ENCODE data around the gene KTN1. TPM values are rescaled to one million over a fixed set of nuclear protein-coding genes. Genes with fewer than 3 reads are reported as not detected.

Gene KTN1
- polyA plus RNA-seq, 2 donors = 45.8 to 63.1 TPM

DNA sequence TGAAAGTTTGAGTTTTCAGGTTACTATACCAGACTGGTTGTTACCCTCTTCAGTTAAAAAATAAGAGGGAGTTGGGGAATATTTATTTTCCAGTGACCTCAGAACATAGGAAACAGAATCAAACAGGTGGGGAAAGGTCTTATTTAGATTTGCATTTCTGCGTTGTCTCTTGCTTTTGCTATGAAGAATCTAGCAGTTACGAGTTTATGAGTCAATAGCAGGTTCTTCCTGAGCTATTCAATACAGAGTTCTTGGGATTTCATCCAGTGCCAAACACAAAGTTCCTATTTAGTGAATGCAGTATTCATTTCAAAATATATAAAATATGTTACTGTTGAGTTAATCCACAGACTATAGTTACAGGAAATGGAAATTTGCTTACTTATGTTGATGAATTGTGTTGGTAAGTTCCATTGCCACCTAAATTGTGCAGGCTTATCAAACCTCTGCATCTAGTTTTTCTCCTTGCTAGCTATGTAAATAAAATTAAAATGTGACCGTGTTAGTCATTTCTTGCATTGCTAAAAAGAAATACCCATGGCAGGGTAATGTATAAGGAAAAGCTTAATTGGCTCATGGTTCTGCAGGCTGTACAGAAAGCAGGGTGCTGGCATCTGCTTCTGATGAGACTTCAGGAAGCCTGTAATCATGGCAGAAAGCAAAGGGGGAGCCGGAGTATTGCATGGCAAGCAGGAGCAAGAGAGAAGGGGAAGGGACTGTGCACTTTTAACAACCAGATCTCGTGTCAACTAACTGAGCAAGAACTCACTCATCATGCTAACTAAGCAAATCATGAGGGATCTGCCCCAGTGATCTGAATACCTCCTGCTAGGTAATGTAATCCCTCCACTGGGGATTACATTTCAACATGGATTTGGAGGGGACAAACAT lies 110.2 kb downstream of the KTN1 start:
- Histone ChIP-seq H3K27ac (ENCODE audit: low read depth in 2 of 2, low read length in 1 of 2) (no peak overlapping the region), H3K27me3 (ENCODE audit: control insufficient read depth in 1 of 2, insufficient read depth in 2 of 2, low read length in 2 of 2) (no peaks in the 10 kb centered on the region), H3K4me3 (ENCODE audit: low read depth in 1 of 2, low read length in 2 of 2) (no peak overlapping the region), H3K36me3 (ENCODE audit: control insufficient read depth in 2 of 2, insufficient read depth in 2 of 2, low read length in 1 of 2) (peaks cover 4 to 6% of the 10 kb centered on the region in 2 donors), H3K4me1 (ENCODE audit: control insufficient read depth in 2 of 2, insufficient read depth in 2 of 2, low read length in 1 of 2) (no peaks in the 10 kb centered on the region), H3K9me3 (ENCODE audit: control insufficient read depth in 2 of 2, insufficient read depth in 1 of 2, low read depth in 1 of 2, low read length in 1 of 2) (no peaks in the 10 kb centered on the region)
- 78 to 86% methylated on average over 5 of the region's 5 CpGs for WGBS, 2 donors

DNA sequence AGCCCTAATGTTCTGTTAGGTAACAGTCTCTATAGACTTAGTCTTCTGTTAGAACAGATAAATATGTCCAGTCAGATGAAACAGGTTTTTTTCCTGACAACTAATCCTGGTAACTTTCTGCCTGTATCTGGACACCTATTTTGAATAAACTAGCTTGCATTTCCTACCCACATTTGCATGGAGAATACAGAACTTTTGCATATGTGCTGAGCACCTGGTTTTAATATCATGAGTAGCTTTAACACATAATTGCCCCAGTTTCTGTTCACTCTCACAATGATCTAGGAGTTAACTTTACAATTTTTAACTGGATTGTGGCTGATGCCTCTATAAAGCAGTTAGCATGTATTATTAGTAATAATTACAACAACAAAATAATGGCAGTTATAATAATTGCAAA lies 111.7 kb downstream of the KTN1 start:
- Histone ChIP-seq H3K36me3 (ENCODE audit: control insufficient read depth in 2 of 2, insufficient read depth in 2 of 2, low read length in 1 of 2) (peaks cover 2% of the 10 kb centered on the region in 2 donors), H3K4me1 (ENCODE audit: control insufficient read depth in 2 of 2, insufficient read depth in 2 of 2, low read length in 1 of 2) (no peaks in the 10 kb centered on the region), H3K4me3 (ENCODE audit: low read depth in 1 of 2, low read length in 2 of 2) (no peak overlapping the region), H3K9me3 (ENCODE audit: control insufficient read depth in 2 of 2, insufficient read depth in 1 of 2, low read depth in 1 of 2, low read length in 1 of 2) (no peaks in the 10 kb centered on the region), H3K27me3 (ENCODE audit: control insufficient read depth in 1 of 2, insufficient read depth in 2 of 2, low read length in 2 of 2) (no peaks in the 10 kb centered on the region), H3K27ac (ENCODE audit: low read depth in 2 of 2, low read length in 1 of 2) (no peak overlapping the region)

DNA sequence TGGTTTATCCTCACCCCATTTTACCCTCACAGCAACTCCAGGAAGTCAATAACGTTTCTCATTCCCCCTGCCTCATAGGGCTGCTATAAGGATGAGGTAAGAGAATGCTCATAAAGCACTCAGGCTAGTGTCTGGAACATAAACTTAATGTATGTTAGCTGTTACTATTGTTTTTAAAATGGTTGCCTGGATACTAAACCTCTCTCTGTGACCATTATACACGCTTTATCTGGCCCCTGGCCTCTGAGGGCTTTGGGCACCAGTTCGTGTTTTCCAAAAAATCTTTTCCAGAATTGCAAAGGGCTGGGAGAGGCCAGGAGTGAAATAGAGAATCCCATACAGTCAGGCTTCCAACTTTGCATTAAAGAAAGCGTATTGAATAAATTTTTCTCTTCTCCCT lies 113.9 kb downstream of the KTN1 start:
- Histone ChIP-seq H3K4me1 (ENCODE audit: control insufficient read depth in 2 of 2, insufficient read depth in 2 of 2, low read length in 1 of 2) (no peaks in the 10 kb centered on the region), H3K4me3 (ENCODE audit: low read depth in 1 of 2, low read length in 2 of 2) (no peak overlapping the region), H3K36me3 (ENCODE audit: control insufficient read depth in 2 of 2, insufficient read depth in 2 of 2, low read length in 1 of 2) (no peaks in the 10 kb centered on the region), H3K27me3 (ENCODE audit: control insufficient read depth in 1 of 2, insufficient read depth in 2 of 2, low read length in 2 of 2) (no peaks in the 10 kb centered on the region), H3K9me3 (ENCODE audit: control insufficient read depth in 2 of 2, insufficient read depth in 1 of 2, low read depth in 1 of 2, low read length in 1 of 2) (no peaks in the 10 kb centered on the region), H3K27ac (ENCODE audit: low read depth in 2 of 2, low read length in 1 of 2) (no peak overlapping the region)
- WGBS, 2 donors = 72 to 78% methylated on average over 4 of the region's 4 CpGs

- H3K27ac ChIP-seq (ENCODE audit: low read depth in 2 of 2, low read length in 1 of 2) = no peak overlapping the region
- no peaks in the 10 kb centered on the region for H3K9me3 ChIP-seq (ENCODE audit: control insufficient read depth in 2 of 2, insufficient read depth in 1 of 2, low read depth in 1 of 2, low read length in 1 of 2)
- no peaks in the 10 kb centered on the region for H3K36me3 ChIP-seq (ENCODE audit: control insufficient read depth in 2 of 2, insufficient read depth in 2 of 2, low read length in 1 of 2)
- 81 to 91% methylated on average over 5 of the region's 5 CpGs for WGBS, 2 donors
- H3K4me3 ChIP-seq (ENCODE audit: low read depth in 1 of 2, low read length in 2 of 2) = no peak overlapping the region
- no peaks in the 10 kb centered on the region for H3K4me1 ChIP-seq (ENCODE audit: control insufficient read depth in 2 of 2, insufficient read depth in 2 of 2, low read length in 1 of 2)
- no peaks in the 10 kb centered on the region for H3K27me3 ChIP-seq (ENCODE audit: control insufficient read depth in 1 of 2, insufficient read depth in 2 of 2, low read length in 2 of 2)
These were observed 117.4 kb downstream of the KTN1 start for GRCh38 chr14:55697414-55697861.

GRCh38 chr14:55698051-55698450 lies 118.0 kb downstream of the KTN1 start:
- H3K36me3 ChIP-seq (ENCODE audit: control insufficient read depth in 2 of 2, insufficient read depth in 2 of 2, low read length in 1 of 2) = no peaks in the 10 kb centered on the region
- no peaks in the 10 kb centered on the region for H3K27me3 ChIP-seq (ENCODE audit: control insufficient read depth in 1 of 2, insufficient read depth in 2 of 2, low read length in 2 of 2)
- no peak overlapping the region for H3K4me3 ChIP-seq (ENCODE audit: low read depth in 1 of 2, low read length in 2 of 2)
- H3K27ac ChIP-seq (ENCODE audit: low read depth in 2 of 2, low read length in 1 of 2) = no peak overlapping the region
- no peaks in the 10 kb centered on the region for H3K9me3 ChIP-seq (ENCODE audit: control insufficient read depth in 2 of 2, insufficient read depth in 1 of 2, low read depth in 1 of 2, low read length in 1 of 2)
- no peaks in the 10 kb centered on the region for H3K4me1 ChIP-seq (ENCODE audit: control insufficient read depth in 2 of 2, insufficient read depth in 2 of 2, low read length in 1 of 2)
- WGBS, 2 donors = 84 to 88% methylated on average over 4 of the region's 4 CpGs

- no peak overlapping the region for H3K27ac ChIP-seq (ENCODE audit: low read depth in 2 of 2, low read length in 1 of 2)
- H3K36me3 ChIP-seq (ENCODE audit: control insufficient read depth in 2 of 2, insufficient read depth in 2 of 2, low read length in 1 of 2) = no peaks in the 10 kb centered on the region
- no peaks in the 10 kb centered on the region for H3K9me3 ChIP-seq (ENCODE audit: control insufficient read depth in 2 of 2, insufficient read depth in 1 of 2, low read depth in 1 of 2, low read length in 1 of 2)
- no peaks in the 10 kb centered on the region for H3K4me1 ChIP-seq (ENCODE audit: control insufficient read depth in 2 of 2, insufficient read depth in 2 of 2, low read length in 1 of 2)
- 86 to 88% methylated on average over 7 of the region's 7 CpGs for WGBS, 2 donors
- H3K27me3 ChIP-seq (ENCODE audit: control insufficient read depth in 1 of 2, insufficient read depth in 2 of 2, low read length in 2 of 2) = no peaks in the 10 kb centered on the region
- H3K4me3 ChIP-seq (ENCODE audit: low read depth in 1 of 2, low read length in 2 of 2) = no peak overlapping the region
These were observed 119.4 kb downstream of the KTN1 start for GRCh38 chr14:55699131-55700057.

- 93 to 95% methylated on average over 1 of the region's 1 CpG for WGBS, 2 donors
These were observed 121.6 kb downstream of the KTN1 start for GRCh38 chr14:55701638-55702037.

GRCh38 chr14:55702511-55702910 lies 122.5 kb downstream of the KTN1 start:
- 75 to 78% methylated on average over 6 of the region's 6 CpGs for WGBS, 2 donors
- Histone ChIP-seq H3K4me1 (ENCODE audit: control insufficient read depth in 2 of 2, insufficient read depth in 2 of 2, low read length in 1 of 2) (peaks cover 0 to 5% of the 10 kb centered on the region in 2 donors), H3K27ac (ENCODE audit: low read depth in 2 of 2, low read length in 1 of 2) (no peak overlapping the region), H3K4me3 (ENCODE audit: low read depth in 1 of 2, low read length in 2 of 2) (no peak overlapping the region), H3K36me3 (ENCODE audit: control insufficient read depth in 2 of 2, insufficient read depth in 2 of 2, low read length in 1 of 2) (no peaks in the 10 kb centered on the region), H3K27me3 (ENCODE audit: control insufficient read depth in 1 of 2, insufficient read depth in 2 of 2, low read length in 2 of 2) (no peaks in the 10 kb centered on the region), H3K9me3 (ENCODE audit: control insufficient read depth in 2 of 2, insufficient read depth in 1 of 2, low read depth in 1 of 2, low read length in 1 of 2) (no peaks in the 10 kb centered on the region)

More at GRCh38 chr14:55701638-55702037, 121.6 kb downstream of the KTN1 start:
- H3K9me3 ChIP-seq (ENCODE audit: control insufficient read depth in 2 of 2, insufficient read depth in 1 of 2, low read depth in 1 of 2, low read length in 1 of 2) = no peaks in the 10 kb centered on the region
- H3K36me3 ChIP-seq (ENCODE audit: control insufficient read depth in 2 of 2, insufficient read depth in 2 of 2, low read length in 1 of 2) = no peaks in the 10 kb centered on the region
- H3K4me3 ChIP-seq (ENCODE audit: low read depth in 1 of 2, low read length in 2 of 2) = no peak overlapping the region
- H3K27me3 ChIP-seq (ENCODE audit: control insufficient read depth in 1 of 2, insufficient read depth in 2 of 2, low read length in 2 of 2) = no peaks in the 10 kb centered on the region
- no peak overlapping the region for H3K27ac ChIP-seq (ENCODE audit: low read depth in 2 of 2, low read length in 1 of 2)
- H3K4me1 ChIP-seq (ENCODE audit: control insufficient read depth in 2 of 2, insufficient read depth in 2 of 2, low read length in 1 of 2) = peaks cover 0 to 5% of the 10 kb centered on the region in 2 donors

- no peaks in the 10 kb centered on the region for H3K36me3 ChIP-seq (ENCODE audit: control insufficient read depth in 2 of 2, insufficient read depth in 2 of 2, low read length in 1 of 2)
- H3K4me1 ChIP-seq (ENCODE audit: control insufficient read depth in 2 of 2, insufficient read depth in 2 of 2, low read length in 1 of 2) = peaks cover 0 to 5% of the 10 kb centered on the region in 2 donors
- H3K4me3 ChIP-seq (ENCODE audit: low read depth in 1 of 2, low read length in 2 of 2) = no peak overlapping the region
- no peaks in the 10 kb centered on the region for H3K27me3 ChIP-seq (ENCODE audit: control insufficient read depth in 1 of 2, insufficient read depth in 2 of 2, low read length in 2 of 2)
- no peak overlapping the region for H3K27ac ChIP-seq (ENCODE audit: low read depth in 2 of 2, low read length in 1 of 2)
- 94 to 95% methylated on average over 1 of the region's 1 CpG for WGBS, 2 donors
- no peaks in the 10 kb centered on the region for H3K9me3 ChIP-seq (ENCODE audit: control insufficient read depth in 2 of 2, insufficient read depth in 1 of 2, low read depth in 1 of 2, low read length in 1 of 2)
These were observed 124.6 kb downstream of the KTN1 start for GRCh38 chr14:55704654-55705053.

All from esophagus (tissue), 2 donors.